ENCODE data around the gene ASB11.

The ASB11 gene

GRCh38 chrX:15315509-15315908 is at the start of gene ASB11:
TSS of gene ASB11 (minus strand) at chrX:15315640. CDS start at chrX:15315605, 35 bp downstream.
- in situ Hi-C loops (cut with MboI; ENCODE audit: low sequenced_read_pairs), result no loop called here

- in situ Hi-C loops (cut with MboI; ENCODE audit: low sequenced_read_pairs), result loop anchor here (25.0 kb wide), 1 partner anchor 103 kb away; no protein-coding TSS in a partner anchor
These were observed 44.3 kb upstream of the ASB11 start for GRCh38 chrX:15359701-15360100.

GRCh38 chrX:15358533-15358932 is 43.1 kb upstream of the ASB11 start:
- in situ Hi-C loops (cut with MboI; ENCODE audit: low sequenced_read_pairs), result loop anchor here (25.0 kb wide), 1 partner anchor 104 kb away; no protein-coding TSS in a partner anchor

GRCh38 chrX:15356444-15356843 is 41.0 kb upstream of the ASB11 start:
- in situ Hi-C loops (cut with MboI; ENCODE audit: low sequenced_read_pairs), result loop anchor here (25.0 kb wide), 1 partner anchor 106 kb away; no protein-coding TSS in a partner anchor

- in situ Hi-C loops (cut with MboI; ENCODE audit: low sequenced_read_pairs), result loop anchor here (25.0 kb wide), 1 partner anchor 112 kb away; no protein-coding TSS in a partner anchor
These were observed 35.0 kb upstream of the ASB11 start for GRCh38 chrX:15350329-15350996.

- in situ Hi-C loops (cut with MboI; ENCODE audit: low sequenced_read_pairs), result no loop called here
These were observed 33.6 kb upstream of the ASB11 start for GRCh38 chrX:15349046-15349445.

GRCh38 chrX:15345976-15346375 is 30.5 kb upstream of the ASB11 start:
- in situ Hi-C loops (cut with MboI; ENCODE audit: low sequenced_read_pairs), result no loop called here

- in situ Hi-C loops (cut with MboI; ENCODE audit: low sequenced_read_pairs), result no loop called here
These were observed 28.7 kb upstream of the ASB11 start for GRCh38 chrX:15344106-15344505.

GRCh38 chrX:15343075-15343476 is 27.6 kb upstream of the ASB11 start:
- in situ Hi-C loops (cut with MboI; ENCODE audit: low sequenced_read_pairs), result no loop called here

GRCh38 chrX:15340867-15341266 is 25.4 kb upstream of the ASB11 start:
- in situ Hi-C loops (cut with MboI; ENCODE audit: low sequenced_read_pairs), result no loop called here

GRCh38 chrX:15336023-15336413 is 20.6 kb upstream of the ASB11 start:
- in situ Hi-C loops (cut with MboI; ENCODE audit: low sequenced_read_pairs), result no loop called here

GRCh38 chrX:15335135-15336022 is 19.9 kb upstream of the ASB11 start, which contains the start of gene PIGA:
TSS of gene PIGA (minus strand) at chrX:15335523. CDS start at chrX:15331930, 3,593 bp downstream.
- in situ Hi-C loops (cut with MboI; ENCODE audit: low sequenced_read_pairs), result no loop called here

- in situ Hi-C loops (cut with MboI; ENCODE audit: low sequenced_read_pairs), result no loop called here
These were observed 19.1 kb upstream of the ASB11 start for GRCh38 chrX:15334561-15334960.

GRCh38 chrX:15328821-15329220 is 13.4 kb upstream of the ASB11 start:
- in situ Hi-C loops (cut with MboI; ENCODE audit: low sequenced_read_pairs), result no loop called here

GRCh38 chrX:15328131-15328530 is 12.7 kb upstream of the ASB11 start:
- in situ Hi-C loops (cut with MboI; ENCODE audit: low sequenced_read_pairs), result no loop called here

GRCh38 chrX:15322472-15322871 is 7.0 kb upstream of the ASB11 start:
- in situ Hi-C loops (cut with MboI; ENCODE audit: low sequenced_read_pairs), result no loop called here

- in situ Hi-C loops (cut with MboI; ENCODE audit: low sequenced_read_pairs), result no loop called here
These were observed 6.6 kb upstream of the ASB11 start for GRCh38 chrX:15322072-15322471.

GRCh38 chrX:15321447-15321846 is 6.0 kb upstream of the ASB11 start:
- in situ Hi-C loops (cut with MboI; ENCODE audit: low sequenced_read_pairs), result no loop called here

- in situ Hi-C loops (cut with MboI; ENCODE audit: low sequenced_read_pairs), result no loop called here
These were observed 4.9 kb upstream of the ASB11 start for GRCh38 chrX:15320297-15320696.

GRCh38 chrX:15319075-15319474 is 3.6 kb upstream of the ASB11 start:
- in situ Hi-C loops (cut with MboI; ENCODE audit: low sequenced_read_pairs), result no loop called here

GRCh38 chrX:15314472-15314871 is 968 bp downstream of the ASB11 start:
- in situ Hi-C loops (cut with MboI; ENCODE audit: low sequenced_read_pairs), result no loop called here

GRCh38 chrX:15311119-15311518 is 4.3 kb downstream of the ASB11 start:
- in situ Hi-C loops (cut with MboI; ENCODE audit: low sequenced_read_pairs), result no loop called here

Measured in HL-60/S4 treated with retinoic acid at 250 ng/mL for 4 days and 3 days (cell line).